ENCODE measurements around the gene FAM8A1. TPM values are rescaled to one million over a fixed set of nuclear protein-coding genes. Genes with fewer than 3 reads are reported as not detected.
"Not testable (repeated sequence)": the region's sequence is repeated elsewhere in the genome, so short reads cannot be mapped to it uniquely, and the experiment has no call there.

FAM8A1 gene
- total RNA-seq: 19.5 TPM

- peak; percentile 98 for DNase-seq (ENCODE audit: low spot score)
Observed at GRCh38 chr6:17599877-17600526, at the start of gene FAM8A1. Gene FAM8A1, plus strand, starts transcription at chr6:17600302. Its CDS starts 108 bp downstream, at chr6:17600410.

GRCh38 chr6:17551383-17551958, 48.6 kb upstream of the FAM8A1 start:
- DNase-seq (ENCODE audit: low spot score): no peak

- DNase-seq (ENCODE audit: low spot score): no peak
Observed at GRCh38 chr6:17552861-17553260, 47.2 kb upstream of the FAM8A1 start.

- no peak for DNase-seq (ENCODE audit: low spot score)
Observed at GRCh38 chr6:17556014-17556413, 44.1 kb upstream of the FAM8A1 start.

GRCh38 chr6:17562636-17563035, 37.5 kb upstream of the FAM8A1 start:
- DNase-seq (ENCODE audit: low spot score): no peak

- no peak for DNase-seq (ENCODE audit: low spot score)
Observed at GRCh38 chr6:17565399-17565798, 34.7 kb upstream of the FAM8A1 start.

GRCh38 chr6:17574866-17575560, 25.1 kb upstream of the FAM8A1 start:
- DNase-seq (ENCODE audit: low spot score): no peak

- DNase-seq (ENCODE audit: low spot score): no peak
Observed at GRCh38 chr6:17577059-17577458, 23.0 kb upstream of the FAM8A1 start.

- DNase-seq (ENCODE audit: low spot score): peak; percentile 54
Observed at GRCh38 chr6:17580518-17581048, 19.5 kb upstream of the FAM8A1 start.

- not testable (repeated sequence) for DNase-seq (ENCODE audit: low spot score)
Observed at GRCh38 chr6:17581282-17581681, 18.8 kb upstream of the FAM8A1 start.

GRCh38 chr6:17583811-17584210, 16.3 kb upstream of the FAM8A1 start:
- no peak for DNase-seq (ENCODE audit: low spot score)

GRCh38 chr6:17584241-17584803, 15.8 kb upstream of the FAM8A1 start:
- peak; percentile 53 for DNase-seq (ENCODE audit: low spot score)

- no peak for DNase-seq (ENCODE audit: low spot score)
Observed at GRCh38 chr6:17585766-17586490, 14.2 kb upstream of the FAM8A1 start.

- not testable (repeated sequence) for DNase-seq (ENCODE audit: low spot score)
Observed at GRCh38 chr6:17586623-17587022, 13.5 kb upstream of the FAM8A1 start.

GRCh38 chr6:17588011-17588410, 12.1 kb upstream of the FAM8A1 start:
- no peak for DNase-seq (ENCODE audit: low spot score)

- no peak for DNase-seq (ENCODE audit: low spot score)
Observed at GRCh38 chr6:17589406-17590096, 10.6 kb upstream of the FAM8A1 start.

- DNase-seq (ENCODE audit: low spot score): no peak
Observed at GRCh38 chr6:17591287-17591686, 8.8 kb upstream of the FAM8A1 start.

GRCh38 chr6:17593246-17593645, 6.9 kb upstream of the FAM8A1 start:
- no peak for DNase-seq (ENCODE audit: low spot score)

- no peak for DNase-seq (ENCODE audit: low spot score)
Observed at GRCh38 chr6:17596085-17596484, 4.0 kb upstream of the FAM8A1 start.

- DNase-seq (ENCODE audit: low spot score): no peak
Observed at GRCh38 chr6:17600527-17601385, 654 bp downstream of the FAM8A1 start.
